ENCODE data around the gene FSTL4.

Gene FSTL4

DNA sequence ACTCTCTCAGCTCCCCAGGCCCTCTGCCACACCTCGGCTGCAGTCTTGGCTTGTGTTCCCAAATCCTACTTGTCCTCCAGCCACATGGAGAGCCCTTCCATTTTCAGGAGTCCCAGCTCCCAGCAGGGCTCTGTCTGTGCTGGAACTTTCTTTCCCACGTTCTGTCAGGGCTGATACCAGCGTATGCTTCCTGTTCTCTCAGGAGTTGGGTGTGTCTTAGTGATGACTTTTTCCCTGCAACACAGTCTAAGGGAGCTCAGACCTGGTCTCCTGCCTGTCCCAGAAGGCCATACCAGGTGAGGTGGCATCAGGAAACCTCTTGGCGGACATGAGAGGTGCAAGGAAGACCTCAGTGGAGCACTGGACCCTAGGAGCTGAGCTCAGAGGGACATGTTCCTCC lies 334.0 kb downstream of the FSTL4 start:
- no peak for FAIRE-seq

DNA sequence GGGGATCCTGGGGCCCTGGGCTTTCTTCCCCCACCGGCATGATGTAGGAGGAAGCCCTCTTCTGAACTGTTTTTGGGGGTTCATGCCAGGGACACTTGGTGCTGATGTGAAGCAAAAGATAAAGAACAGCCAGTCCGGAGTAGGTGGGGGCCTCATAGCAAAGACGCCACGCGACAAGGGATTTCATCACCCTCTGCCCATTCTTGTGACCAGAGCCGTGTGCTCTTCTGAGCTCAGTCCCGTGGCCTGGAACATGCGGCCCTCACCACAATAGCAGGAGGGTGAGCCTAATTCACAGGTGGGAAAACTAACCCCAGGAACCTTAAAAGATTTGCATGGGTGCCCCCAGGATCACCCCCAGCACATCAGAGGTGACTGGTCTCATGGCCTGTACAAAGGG lies 334.6 kb downstream of the FSTL4 start:
- FAIRE-seq = no peak

DNA sequence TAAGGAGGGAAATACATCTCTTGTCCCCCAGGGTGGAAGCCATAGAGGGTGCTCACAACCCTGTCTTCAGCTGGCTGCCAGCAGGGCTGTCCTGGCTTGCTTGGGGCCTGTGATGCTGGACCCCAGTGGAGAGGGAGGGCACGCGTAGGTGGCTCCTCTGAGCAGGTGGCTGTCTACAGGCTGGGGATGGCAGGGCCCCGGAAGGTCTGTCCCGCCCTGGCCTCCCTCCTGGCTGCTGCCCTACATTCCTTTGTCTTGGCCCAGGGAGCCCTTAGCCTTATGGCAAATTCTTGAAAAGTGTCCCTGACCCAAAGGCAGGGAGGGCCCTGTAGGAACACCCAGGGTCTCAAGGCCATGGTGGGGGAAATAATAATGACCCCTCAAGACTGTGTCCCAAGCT lies 336.2 kb downstream of the FSTL4 start:
- FAIRE-seq = no peak

DNA sequence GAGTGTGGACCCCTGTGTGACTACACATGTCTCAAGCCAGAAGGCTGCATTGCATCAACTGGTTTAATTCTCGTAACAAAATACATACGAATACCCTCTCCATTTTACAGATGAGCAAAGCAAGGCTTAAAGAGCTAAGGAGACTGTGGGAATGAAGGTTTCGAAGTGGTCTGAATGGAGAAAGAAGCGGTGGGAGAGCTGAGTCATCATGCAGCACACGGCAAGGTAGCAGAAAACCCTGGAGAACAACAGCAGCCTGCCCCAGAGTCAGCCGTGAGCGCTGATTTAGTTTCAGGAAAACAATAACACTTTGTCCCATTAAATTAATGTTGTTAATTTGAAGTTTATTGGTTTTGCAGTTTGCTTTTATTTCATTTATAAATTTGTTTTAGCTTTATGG lies 336.7 kb downstream of the FSTL4 start:
- no peak for FAIRE-seq

DNA sequence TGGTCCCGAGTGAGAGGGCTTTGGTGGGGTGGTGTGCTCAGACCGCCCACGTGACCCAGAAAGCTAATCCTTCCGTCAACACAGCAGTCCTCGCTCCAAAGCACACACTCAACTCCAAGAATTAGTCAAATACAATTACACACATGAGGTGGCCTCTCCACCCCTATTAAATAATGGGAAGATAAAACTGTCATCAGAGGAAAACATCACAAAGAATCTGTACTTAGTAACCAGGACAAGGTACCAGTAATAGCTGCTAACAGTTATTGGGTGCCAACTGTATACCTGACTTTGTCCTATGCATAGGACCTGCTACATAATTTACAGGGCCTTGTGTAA lies 337.8 kb downstream of the FSTL4 start:
- no peak for FAIRE-seq

DNA sequence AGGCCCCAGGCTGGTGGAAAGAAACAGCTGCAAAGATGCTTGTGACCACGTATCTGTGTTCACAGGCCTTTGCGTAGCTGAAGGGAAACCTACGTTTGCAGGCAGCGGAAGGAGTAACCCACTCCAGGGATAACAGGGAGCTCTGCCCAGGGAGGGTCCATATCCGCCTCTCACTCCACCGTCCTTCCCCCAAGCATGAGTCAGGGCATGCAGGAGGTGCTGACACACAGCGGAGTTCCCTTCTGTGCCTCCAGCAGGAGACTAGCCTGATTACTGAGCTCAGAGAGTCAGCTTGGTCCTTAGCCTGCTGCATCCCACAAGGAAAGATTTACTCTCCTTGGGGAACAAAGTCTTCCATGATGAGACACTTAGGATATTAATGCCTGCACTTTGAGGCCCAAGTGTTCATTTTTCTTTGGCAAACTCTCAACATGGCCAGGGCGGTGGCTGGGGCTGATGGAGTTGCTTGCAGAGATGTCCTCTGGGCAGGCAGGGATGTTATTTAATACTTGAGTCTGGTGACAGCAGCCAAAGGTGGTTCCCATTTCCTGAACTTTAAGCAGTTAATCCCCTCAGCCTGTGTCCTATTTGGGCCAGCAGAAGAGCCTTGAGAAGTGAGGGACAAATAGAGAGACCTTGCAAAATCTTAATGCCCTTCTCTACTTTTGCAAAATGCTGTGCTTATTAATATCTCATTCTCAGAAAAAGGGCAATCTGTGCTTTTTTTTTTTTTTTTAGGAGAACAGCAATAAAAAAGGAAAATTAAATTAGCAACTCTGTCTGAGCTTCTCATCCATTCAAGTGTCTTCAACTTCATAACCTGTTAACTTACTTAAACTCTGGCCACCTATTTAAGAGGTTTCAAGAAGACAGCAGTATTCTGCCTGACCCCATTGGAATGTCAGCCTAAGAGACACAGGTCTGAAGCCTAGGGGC lies 338.4 kb downstream of the FSTL4 start:
- no peak for FAIRE-seq

DNA sequence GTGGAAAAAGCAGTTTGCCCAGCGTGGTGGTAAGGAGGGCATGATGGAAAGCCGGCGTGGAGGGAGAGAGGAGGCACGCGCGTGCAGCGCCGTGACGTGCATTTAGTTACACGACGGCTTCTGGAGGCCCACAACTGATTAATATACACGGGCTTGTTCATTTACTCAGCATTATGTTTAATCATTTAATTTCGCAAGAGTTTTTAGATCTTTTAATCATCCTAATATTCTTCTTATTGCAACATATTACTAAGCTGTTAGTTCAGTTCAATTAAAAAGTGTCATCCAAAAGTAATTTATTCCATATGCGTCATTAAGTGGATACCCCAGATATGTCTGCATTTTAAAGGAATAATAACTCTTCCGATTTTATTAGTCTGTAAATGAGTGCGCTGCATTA lies 340.0 kb downstream of the FSTL4 start:
- no peak for FAIRE-seq

DNA sequence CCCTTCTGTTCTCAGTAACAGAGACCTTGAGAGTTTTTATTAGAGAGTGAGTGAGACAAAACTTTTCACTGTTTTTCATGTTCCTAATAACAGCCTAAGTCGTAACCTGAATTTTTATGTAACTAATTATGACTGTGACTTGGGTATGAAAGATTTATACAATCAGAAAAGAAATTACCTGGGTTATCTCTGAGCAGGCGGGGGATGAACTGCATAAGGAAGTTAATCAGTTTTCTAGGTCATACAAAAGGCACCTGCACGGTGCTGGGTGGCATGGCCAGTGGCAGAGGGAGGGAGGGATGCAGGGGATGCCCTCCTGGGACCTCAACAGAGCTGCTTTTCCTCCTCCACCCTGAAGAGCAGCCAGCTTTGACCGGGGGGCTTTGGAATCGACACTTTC lies 340.7 kb downstream of the FSTL4 start:
- no peak for FAIRE-seq

DNA sequence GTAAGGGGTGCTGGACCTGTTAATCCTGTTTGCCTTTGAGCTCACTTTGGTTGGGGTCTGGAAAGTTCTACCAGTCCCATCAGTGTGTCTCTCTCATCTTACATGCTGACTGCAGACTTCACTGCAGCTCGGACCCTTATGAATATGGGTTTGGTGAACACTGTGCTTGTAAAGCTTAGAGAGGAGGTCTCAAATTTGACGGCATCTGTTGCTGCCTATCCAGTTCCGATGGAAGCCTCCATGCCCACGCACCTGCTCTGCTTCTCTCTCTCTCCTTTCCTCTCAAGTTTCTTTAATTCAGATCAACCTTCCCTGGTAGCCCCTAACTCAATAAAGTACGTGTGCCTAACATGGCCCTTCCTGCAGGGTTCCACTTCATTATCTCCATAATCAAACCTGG lies 342.6 kb downstream of the FSTL4 start:
- no peak for FAIRE-seq

DNA sequence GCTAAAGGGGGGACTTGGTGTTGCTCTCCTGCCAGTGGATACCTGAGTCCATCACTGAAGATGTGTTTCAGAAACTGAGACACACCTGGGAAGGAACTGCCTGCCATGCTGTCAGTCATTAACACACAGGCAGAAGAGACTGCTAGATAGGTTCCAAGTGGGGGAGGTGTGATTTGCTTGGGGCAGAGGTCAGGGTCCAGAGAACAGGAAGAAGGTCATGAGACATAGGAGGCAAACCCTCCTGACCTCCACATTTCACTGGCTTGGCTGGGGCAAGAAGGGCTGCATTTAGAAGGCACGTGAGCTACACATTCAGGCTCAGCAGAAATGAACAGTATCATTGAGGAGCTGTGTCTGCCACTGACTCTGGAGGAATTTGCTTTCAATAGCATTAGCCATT lies 344.7 kb downstream of the FSTL4 start:
- FAIRE-seq = no peak

DNA sequence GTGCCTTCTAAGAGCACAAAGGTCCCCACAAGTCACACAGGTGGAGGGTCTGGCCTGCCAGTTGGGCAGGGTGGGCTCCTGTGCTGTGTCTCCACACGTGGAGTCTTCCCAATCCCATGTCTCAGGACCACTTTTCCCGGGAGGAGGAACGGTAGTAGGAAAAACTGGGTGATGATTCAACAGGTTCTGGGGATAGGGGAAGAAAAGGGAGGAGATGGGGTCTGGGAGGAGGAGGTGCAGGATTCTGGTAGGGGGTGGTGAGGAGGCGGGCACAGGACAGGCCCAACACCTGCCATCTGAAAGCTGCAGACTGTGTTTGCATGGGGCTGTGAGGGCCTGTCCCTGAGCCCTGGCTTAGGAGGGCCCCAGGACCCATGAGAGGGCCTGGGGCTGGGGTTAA lies 345.4 kb downstream of the FSTL4 start:
- no peak for FAIRE-seq

DNA sequence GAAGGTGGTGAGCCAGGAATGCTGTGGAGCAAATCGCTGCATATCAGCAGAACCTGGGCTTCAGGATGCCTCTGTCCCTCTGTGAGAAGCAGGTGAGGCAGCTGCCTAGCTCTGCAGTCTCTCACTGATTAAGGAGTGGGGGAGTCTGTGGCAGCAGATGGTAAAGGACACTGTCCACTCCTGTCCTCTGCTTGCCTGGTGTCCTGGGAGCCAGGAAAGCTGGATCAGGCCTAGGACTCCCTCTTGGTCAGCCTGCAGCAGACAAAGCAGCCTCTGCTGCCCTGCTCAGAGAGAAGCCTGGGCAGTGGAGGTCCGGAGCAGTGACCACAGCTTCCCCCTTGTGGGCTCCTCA lies 345.8 kb downstream of the FSTL4 start:
- FAIRE-seq = no peak

DNA sequence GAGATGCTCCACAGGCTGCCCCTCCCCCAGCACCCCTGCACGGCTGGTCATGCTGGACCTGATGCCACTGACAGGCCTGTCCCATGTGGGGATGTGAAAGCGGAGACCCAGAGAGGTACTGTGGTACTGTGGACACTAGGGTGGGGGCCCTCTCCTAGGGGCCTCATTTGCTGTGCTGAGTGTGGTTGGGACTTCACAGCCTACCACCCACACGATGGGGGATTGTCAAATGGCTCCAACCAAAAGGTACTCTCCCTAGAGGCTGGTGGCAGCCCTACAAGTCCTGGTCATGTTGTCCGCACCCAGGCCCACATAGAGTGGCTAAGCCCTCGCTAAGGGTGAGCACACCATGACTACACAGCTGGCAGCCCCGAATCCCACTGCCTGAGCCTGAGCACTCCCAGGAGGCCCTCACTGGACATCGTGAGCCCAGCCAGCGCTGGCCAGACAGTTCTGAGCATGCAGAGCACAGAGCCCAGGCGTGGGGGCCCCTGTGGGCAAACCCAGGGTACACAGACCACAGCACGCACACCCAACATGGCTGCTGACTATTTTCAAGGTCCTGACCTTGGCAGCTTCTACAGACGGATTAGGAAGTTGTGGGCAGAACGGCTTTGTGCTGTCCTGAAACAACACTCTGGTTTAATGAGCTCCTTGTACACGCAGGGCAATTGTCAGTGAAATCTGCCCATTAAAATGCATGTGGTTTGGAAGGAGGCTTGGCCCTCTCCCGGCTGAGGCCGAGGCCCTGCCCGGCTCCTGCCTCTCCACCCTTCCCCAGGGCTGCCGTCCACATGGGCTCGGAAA lies 346.4 kb downstream of the FSTL4 start:
- no peak for FAIRE-seq

DNA sequence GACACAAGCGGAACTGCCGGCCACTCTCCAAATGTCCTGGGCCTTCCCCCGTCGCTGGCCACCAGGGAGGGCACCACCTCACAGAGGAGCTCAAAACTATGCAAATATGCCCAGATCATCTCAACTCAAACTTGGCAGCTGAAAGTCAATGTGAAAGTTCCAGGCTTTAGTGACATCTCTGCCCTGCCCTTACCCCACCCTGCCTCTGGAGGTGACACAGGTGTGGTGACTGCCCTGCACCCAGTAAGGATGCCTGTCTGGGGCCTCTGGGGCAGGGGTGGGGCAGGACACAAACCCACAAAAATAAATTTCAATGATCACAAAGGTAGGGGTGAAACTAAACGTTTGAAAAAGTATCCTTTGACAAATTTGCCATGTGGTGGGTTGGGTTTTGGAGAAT lies 347.1 kb downstream of the FSTL4 start:
- FAIRE-seq = no peak

DNA sequence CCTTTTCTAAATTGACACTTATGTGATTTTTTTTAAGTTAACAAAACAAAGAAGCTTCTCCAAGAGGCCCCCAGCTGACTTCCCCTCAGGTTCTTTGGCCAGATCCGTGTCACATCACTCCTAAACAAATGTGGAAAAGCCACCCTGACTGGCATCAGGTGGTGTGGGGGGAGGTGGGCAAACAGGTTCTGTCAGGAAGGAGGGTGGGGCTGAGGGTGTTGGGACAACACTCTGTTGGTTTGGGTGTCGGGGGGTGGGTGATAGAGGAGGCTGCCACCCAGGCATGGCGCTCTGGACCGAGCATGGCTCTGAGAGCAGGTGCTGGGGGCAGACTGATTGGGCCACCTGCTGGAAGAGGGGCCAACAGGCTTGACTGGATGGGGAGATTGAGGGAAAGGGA lies 349.7 kb downstream of the FSTL4 start:
- FAIRE-seq = no peak

DNA sequence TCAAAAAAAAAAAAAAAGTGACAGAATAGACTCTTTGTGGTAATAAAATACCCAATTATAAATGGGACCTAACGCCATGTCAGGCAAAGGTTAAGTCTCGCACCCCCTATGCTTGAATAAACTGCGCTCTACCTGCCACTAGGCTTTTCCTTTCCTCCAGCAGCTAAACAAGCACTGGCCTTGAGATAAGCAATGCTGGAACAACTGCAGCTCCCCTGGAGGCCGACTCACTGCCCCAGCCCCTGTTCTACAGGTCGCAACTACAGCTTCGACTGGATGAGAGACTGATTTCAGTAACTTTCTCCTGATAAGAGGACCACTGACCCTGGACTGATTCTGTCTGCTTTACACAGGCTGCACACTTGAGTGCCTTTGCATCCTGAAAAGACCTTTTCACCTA lies 350.3 kb downstream of the FSTL4 start:
- no peak for FAIRE-seq

DNA sequence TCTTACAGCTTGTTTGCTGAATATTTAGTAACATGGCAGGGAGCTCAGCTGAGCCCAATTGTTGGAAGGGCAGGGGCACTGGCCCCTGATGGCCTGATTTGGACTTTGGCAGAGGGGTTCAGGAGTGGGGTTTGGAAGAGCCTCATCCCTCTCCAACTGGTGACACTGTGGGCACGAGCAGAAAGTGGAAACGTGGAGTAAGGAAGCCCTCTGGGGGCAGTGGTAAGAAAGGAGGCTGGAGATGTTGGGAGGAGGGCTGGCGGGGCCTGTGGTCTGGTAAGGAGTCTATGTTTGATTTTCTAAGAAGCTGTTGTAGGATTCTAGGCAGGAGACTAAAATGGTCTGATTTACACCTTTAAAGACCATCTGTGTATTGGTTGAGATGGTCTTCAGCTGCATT lies 351.6 kb downstream of the FSTL4 start:
- FAIRE-seq = no peak

DNA sequence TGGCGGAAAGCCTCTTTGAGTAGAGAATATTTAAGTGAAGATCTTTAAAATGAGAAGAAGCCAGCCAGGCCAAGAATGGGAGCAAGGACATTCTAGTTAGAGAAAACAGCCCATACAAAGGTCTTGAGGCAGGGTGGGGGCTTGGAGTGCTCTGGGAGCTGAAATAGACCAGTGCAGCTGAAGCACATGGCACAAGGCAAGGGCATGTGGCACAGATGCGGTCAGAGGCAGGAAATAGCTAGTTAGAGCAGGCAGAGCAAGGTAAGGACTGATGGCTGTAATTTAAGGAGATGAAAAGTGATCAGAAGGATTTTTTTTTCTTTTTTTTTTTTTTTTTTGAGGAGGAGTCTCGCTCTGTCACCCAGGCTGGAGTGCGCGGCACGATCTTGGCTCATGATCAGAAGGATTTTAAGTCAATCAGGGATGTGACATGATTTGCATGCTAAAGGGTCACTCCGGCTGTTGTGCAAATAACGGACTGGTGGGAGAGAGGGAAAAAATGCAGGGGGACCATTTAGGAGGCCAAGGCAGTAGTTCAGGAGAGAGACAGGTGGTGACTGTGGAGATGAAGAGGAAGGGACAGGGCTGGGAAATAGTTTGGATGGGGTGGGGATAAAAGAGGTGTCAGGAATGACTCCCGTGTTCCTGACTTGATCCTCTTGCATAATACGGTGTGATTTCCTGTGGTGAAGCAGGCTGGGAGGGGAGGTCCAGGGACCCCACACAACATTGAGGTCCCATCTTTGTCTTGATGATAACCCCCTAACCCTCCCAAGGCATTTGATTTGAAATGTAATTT lies 352.9 kb downstream of the FSTL4 start:
- FAIRE-seq = no peak

DNA sequence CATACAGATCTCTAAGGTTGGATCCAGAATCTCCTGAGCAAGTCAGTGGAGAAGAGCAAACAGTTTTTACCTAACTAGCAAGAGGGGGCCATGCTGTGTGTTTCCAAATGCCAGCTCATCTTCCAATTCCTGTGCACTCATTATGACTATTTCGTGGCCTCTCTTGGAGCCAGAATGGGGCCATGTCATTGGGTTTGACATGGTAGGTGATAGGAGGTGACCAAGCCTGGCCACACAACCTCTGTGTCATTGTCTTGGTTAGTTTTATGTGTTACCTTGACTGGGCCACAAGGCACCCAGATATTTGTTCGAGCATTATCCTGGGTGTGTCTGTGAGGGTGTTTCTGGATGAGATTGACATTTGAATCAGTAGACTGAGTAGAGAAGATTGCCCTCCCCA lies 354.4 kb downstream of the FSTL4 start:
- FAIRE-seq = no peak

DNA sequence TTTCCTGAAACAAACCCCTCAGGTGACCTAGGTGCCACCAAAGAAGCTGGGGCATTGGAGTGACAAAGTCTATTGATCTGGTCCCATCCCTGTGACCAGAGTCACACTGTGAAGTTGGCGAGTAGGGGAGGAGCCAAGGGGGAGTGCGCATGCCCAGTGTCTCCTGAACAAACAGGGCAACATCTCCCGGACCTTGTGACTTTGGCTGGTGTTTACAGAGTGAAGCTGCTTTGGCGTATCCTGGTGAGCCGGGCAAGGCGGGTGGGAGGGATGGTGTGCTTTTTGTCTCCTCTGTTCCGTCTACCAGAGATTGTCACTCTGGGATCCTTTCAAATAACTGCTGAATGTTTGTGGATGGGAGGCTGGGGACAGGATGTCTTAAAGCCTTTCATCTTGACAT lies 356.1 kb downstream of the FSTL4 start:
- FAIRE-seq = no peak

DNA sequence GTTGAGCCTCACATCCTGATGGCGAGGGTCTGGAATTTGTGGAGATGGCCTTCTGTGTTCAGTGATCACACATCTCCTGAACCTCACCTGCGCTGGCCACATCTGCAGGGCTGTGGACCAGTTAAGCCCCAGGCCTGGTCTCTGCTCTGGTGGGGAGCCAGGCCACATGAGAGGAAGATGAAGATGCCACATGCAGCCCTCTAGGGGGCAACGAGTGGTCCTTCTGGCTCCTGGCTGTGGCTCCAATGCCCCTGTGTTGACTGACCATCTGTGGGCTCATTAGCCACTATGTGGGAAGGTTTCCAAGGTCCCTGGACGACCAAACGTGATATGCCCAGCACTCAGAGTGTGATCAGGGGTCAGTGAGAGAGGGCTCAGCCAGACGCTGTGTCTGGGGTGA lies 357.5 kb downstream of the FSTL4 start:
- FAIRE-seq = no peak

DNA sequence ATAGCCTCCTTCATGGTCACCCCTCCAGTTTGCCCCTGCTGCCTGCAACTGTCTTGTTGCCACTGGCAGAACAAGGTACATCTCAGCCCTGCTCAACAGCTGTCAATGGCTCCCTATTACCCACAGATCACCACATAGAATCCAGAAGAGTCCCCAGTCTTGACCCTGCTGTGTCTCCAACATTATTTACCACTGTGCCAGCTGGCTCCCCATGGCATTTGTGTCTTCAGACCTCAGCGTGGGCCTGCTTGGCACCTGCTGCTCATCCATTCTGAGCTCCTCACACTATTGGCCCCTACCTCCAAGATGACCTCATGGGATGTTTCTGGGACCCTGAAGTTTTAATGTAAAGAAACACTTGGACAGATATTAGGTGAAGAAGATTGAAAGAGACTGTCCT lies 358.7 kb downstream of the FSTL4 start:
- no peak for FAIRE-seq

DNA sequence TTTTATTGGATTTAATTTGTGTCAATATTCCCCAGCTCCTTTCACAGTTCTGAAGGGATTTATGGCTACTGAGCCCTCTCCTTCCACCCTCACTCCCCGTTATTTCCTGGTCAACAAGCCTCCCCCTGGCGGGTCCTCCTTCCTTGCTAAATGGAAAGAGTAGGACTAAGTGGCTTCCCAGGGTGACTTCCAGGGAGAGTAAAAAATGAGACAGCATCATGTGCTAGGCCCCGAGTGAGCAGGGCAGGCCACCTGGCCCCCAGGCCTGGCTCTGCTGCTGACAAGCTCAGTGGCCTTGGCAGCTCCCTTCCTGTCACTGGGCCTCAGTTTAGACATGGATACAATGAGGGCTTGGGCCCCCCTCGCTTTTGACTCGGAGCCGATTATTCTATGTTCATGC lies 359.3 kb downstream of the FSTL4 start:
- no peak for FAIRE-seq

DNA sequence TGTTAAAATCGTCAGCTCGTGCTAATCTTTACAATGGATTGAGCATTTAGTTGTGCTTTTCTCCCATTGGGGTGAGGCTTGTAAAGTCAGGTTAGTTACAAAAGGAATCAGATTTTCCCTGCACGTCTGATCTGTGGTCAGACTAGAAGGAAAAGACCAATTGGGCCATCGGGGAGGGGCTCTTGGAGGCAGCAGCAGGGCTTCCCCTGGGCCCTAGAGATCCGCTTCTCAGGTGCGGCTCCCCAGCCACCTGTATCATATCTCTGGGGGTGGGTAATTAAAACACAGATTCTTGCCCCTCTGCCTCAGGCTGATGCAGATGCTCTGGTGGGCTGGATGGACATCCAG lies 360.2 kb downstream of the FSTL4 start:
- FAIRE-seq = no peak

All from colon (tissue), 2 donors.